Measurements from ENCODE around the gene UNC13A. TPM values are rescaled to one million over a fixed set of nuclear protein-coding genes. Genes with fewer than 3 reads are reported as not detected.

The UNC13A gene
- total and polyA plus RNA-seq, 2 of the 13 experiments (the other 11 are each of a cell fraction or from before 2014, with no cell fraction given) = 0.11 to 0.45 TPM

- Histone ChIP-seq H3K36me3 (replicated peaks in 1 of 2; ENCODE audit: control insufficient read depth in 1 of 2, insufficient read depth in 2 of 2, low read length in 2 of 2) (no peaks in the 10 kb centered on the region), H3K4me2 (ENCODE audit: low read depth, low read length) (no peak overlapping the region), H3K9ac (ENCODE audit: insufficient read depth, low read depth, low read length) (no peak overlapping the region), H3K27me3 (ENCODE audit: control insufficient read depth in 1 of 2, insufficient read depth in 2 of 2, low read length in 2 of 2) (no peaks in the 10 kb centered on the region), H3K27ac (ENCODE audit: extremely low read length, insufficient read depth, low read length) (no peak overlapping the region), H2AFZ (ENCODE audit: low read length) (no peak overlapping the region), H3K79me2 (ENCODE audit: insufficient read depth, low read length) (no peaks in the 10 kb centered on the region), H4K20me1 (ENCODE audit: insufficient read depth, low read length) (no peaks in the 10 kb centered on the region), H3K9me3 (ENCODE audit: low read length) (no peaks in the 10 kb centered on the region), H3K4me1 (ENCODE audit: insufficient read depth, low read length) (peaks cover 15% of the 10 kb centered on the region), H3K4me3 (replicated peaks in 1 of 3; ENCODE audit: insufficient read depth in 1 of 3, low read depth in 2 of 3, low read length in 3 of 3) (no peak overlapping the region)
- TF ChIP-seq ONECUT2 (CRISPR knock-in tag; IDR thresholded peaks at IDR 0.05) (no peak), SRSF1 (optimal IDR thresholded peaks at IDR 0.05; ENCODE audit: low read depth, low read length) (no peak), SCMH1 (CRISPR knock-in tag; IDR thresholded peaks at IDR 0.05; ENCODE audit: borderline replicate concordance) (no peak), ZNF251 (CRISPR knock-in tag; IDR thresholded peaks at IDR 0.05) (no peak), KDM4B (CRISPR knock-in tag; IDR thresholded peaks at IDR 0.05) (no peak), SIX4 (CRISPR knock-in tag; IDR thresholded peaks at IDR 0.05) (no peak), PITX1 (CRISPR knock-in tag; IDR thresholded peaks at IDR 0.05) (no peak), GPN1 (CRISPR knock-in tag; IDR thresholded peaks at IDR 0.05; ENCODE audit: borderline replicate concordance) (no peak)
- intact Hi-C loops (cut with micrococcal nuclease; ENCODE audit: unreplicated experiment) (no loop called here), in situ Hi-C loops (cut with HindIII; ENCODE audit: extremely low pct_ligation_motif_present, low pct_unique_long_range_greater_than_20kb) (no loop called here)
- FAIRE-seq (no peak), DNase-seq (ENCODE audit: low spot score) (no peak), ATAC-seq (no peak)
- CTCF ChIA-PET (ENCODE audit: low intra/inter-chr PET ratio, low total read pairs) = no interaction called here
- WGBS (ENCODE audit: low lambda C conversion rate) = 31% methylated on average over 6 of the region's 6 CpGs
- POLR2A ChIA-PET = no interaction called here
- BruUV-seq (replicated peaks) = no TSS peak
These were observed 23.7 kb upstream of the UNC13A start for GRCh38 chr19:17711851-17712250.

GRCh38 chr19:17706750-17707181 is 18.6 kb upstream of the UNC13A start:
- ChIA-PET CTCF (ENCODE audit: low intra/inter-chr PET ratio, low total read pairs) (no interaction called here), POLR2A (no interaction called here)
- FAIRE-seq (no peak), ATAC-seq (peak; percentile 72), DNase-seq (ENCODE audit: low spot score) (peak; percentile 46)
- intact Hi-C loops (cut with micrococcal nuclease; ENCODE audit: unreplicated experiment) (no loop called here), in situ Hi-C loops (cut with HindIII; ENCODE audit: extremely low pct_ligation_motif_present, low pct_unique_long_range_greater_than_20kb) (loop anchor here (5.0 to 10.0 kb wide), 2 partner anchors 66 to 148 kb away; partner anchors contain the start of gene RPL18A)
- H2AFZ ChIP-seq (ENCODE audit: low read length) = no peak overlapping the region
- H3K9me3 ChIP-seq (ENCODE audit: low read length) = no peaks in the 10 kb centered on the region
- H3K4me2 ChIP-seq (ENCODE audit: low read depth, low read length) = no peak overlapping the region
- H4K20me1 ChIP-seq (ENCODE audit: insufficient read depth, low read length) = no peaks in the 10 kb centered on the region
- WGBS (ENCODE audit: low lambda C conversion rate) = 31% methylated on average over 15 of the region's 17 CpGs
- H3K4me3 ChIP-seq (replicated peaks in 1 of 3; ENCODE audit: insufficient read depth in 1 of 3, low read depth in 2 of 3, low read length in 3 of 3) = no peak overlapping the region
- H3K4me1 ChIP-seq (ENCODE audit: insufficient read depth, low read length) = no peaks in the 10 kb centered on the region
- no peaks in the 10 kb centered on the region for H3K27me3 ChIP-seq (ENCODE audit: control insufficient read depth in 1 of 2, insufficient read depth in 2 of 2, low read length in 2 of 2)
- no TSS peak for BruUV-seq (replicated peaks)
- H3K79me2 ChIP-seq (ENCODE audit: insufficient read depth, low read length) = no peaks in the 10 kb centered on the region
- H3K27ac ChIP-seq (ENCODE audit: extremely low read length, insufficient read depth, low read length) = no peak overlapping the region
- H3K9ac ChIP-seq (ENCODE audit: insufficient read depth, low read depth, low read length) = no peak overlapping the region
- TF ChIP-seq ZNF282 (IDR thresholded peaks at IDR 0.05; ENCODE audit: partially characterized antibody) (no peak), ZFP36 (IDR thresholded peaks at IDR 0.05; ENCODE audit: borderline replicate concordance, low read depth, low read length, partially characterized antibody) (peak; percentile 37), MAX (IDR thresholded peaks at IDR 0.05) (0 out of 2 replicates have a peak, but pooled peaks have one; percentile 3), NFYC (CRISPR knock-in tag; IDR thresholded peaks at IDR 0.05) (peak; percentile 73), NFYB (CRISPR knock-in tag; IDR thresholded peaks at IDR 0.05) (peak; percentile 62; the same call in 1 of the 2 replicates), FOSL1 (CRISPR knock-in tag; IDR thresholded peaks at IDR 0.05; ENCODE audit: borderline replicate concordance) (no peak), MNT (IDR thresholded peaks at IDR 0.05) (peak; percentile 66)
- H3K36me3 ChIP-seq (replicated peaks in 1 of 2; ENCODE audit: control insufficient read depth in 1 of 2, insufficient read depth in 2 of 2, low read length in 2 of 2) = no peaks in the 10 kb centered on the region

All from HepG2 (cell line).